Activated CD8-positive, alpha-beta memory T cell treated with anti-CD3 and anti-CD28 coated beads, Interleukin-2, amount 10 ng/mL, durations not matched to agents 7 days and 5 days (primary cell): Measurements from ENCODE around the gene TMPRSS11D. TPM values are rescaled to one million over a fixed set of nuclear protein-coding genes. Genes with fewer than 3 reads are reported as not detected.

Experiments used
- ATAC-seq: fragments of 150-1000 bp; cut with Tn5 transposase; one replicate; pipeline ENCODE4 v1.10.0; 2021; ENCODE audit warnings: moderate library complexity
- CTCF ChIA-PET: fragments of 350-600 bp; sonication (Branson Sonifier 250); formaldehyde crosslinking; loops from one replicate; lab custom pipeline; 2021; ENCODE audit warnings: antibody characterized with exemption; lab: Charles Lee
- DNase-seq: peaks from one replicate; pipeline ENCODE4 v3.0.0-alpha.2; 2020
- H3K27ac Mint-ChIP-seq: one replicate; pipeline ENCODE4 v1.8.0; 2021; ENCODE audit warnings: mild to moderate bottlenecking, mixed read lengths
- H3K27me3 Mint-ChIP-seq: one replicate; pipeline ENCODE4 v1.8.0; 2021; ENCODE audit warnings: mixed read lengths
- H3K36me3 Mint-ChIP-seq: one replicate; pipeline ENCODE4 v1.8.0; 2021; ENCODE audit warnings: mild to moderate bottlenecking, mixed read lengths
- H3K4me1 Mint-ChIP-seq: one replicate; pipeline ENCODE4 v1.8.0; 2021; ENCODE audit warnings: mixed read lengths
- H3K4me3 Mint-ChIP-seq: one replicate; pipeline ENCODE4 v1.8.0; 2021; ENCODE audit warnings: mild to moderate bottlenecking, moderate library complexity, mixed read lengths
- H3K9me3 Mint-ChIP-seq: one replicate; pipeline ENCODE4 v1.8.0; 2022; ENCODE audit warnings: low read depth, mixed read lengths
- total RNA-seq, 2 experiments: library from RNA; stranded (reverse); gene quantifications; one replicate each; pipeline ENCODE4 v1.2.3, GENCODE V29; 2021

Gene TMPRSS11D
- total RNA-seq, 2 experiments from 2014 or later = not detected

DNA sequence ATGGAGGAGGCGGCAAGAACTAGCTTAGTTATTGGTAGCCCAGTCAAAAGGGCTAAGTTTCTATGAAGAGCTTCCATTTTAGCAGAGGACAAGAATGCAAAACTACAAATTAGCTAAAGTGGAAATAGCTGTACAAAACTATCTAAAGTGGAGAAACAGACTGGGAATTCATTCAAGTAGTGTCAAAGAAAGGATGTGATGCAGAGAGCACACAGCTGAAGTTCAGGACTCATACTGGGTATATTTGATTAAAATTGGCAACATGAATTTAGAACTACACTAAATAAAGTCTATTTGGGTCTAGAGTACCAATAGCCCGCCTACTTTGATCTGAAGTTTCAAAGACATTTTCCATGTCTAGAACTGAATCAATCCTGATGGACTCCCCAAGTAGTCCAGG, 96.5 kb downstream of the TMPRSS11D start:
- Mint-ChIP-seq H3K36me3 (no peaks in the 10 kb centered on the region), H3K4me1 (no peaks in the 10 kb centered on the region), H3K27me3 (no peaks in the 10 kb centered on the region), H3K9me3 (no peaks in the 10 kb centered on the region), H3K27ac (no peak overlapping the region), H3K4me3 (no peak overlapping the region)
- DNase-seq (no peak), ATAC-seq (no peak)
- CTCF ChIA-PET = no interaction called here

DNA sequence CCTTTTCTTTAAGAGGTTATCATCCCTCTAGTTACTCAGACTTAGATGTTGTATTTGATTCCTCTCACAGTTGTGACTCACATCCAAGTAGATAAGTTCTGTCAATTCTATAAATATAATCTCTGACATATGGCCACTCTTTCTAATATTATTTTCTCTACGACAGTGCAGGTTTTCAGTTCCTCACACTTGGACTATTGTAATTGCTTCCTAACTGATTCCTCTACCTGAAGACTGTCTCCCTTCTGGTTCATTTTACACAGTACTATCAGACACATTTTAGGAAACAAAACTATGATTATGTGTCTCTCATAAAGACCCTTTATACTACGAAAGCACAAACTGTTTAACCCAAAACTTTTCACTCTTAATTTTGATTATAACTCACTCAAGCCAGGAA, 98.3 kb downstream of the TMPRSS11D start:
- DNase-seq = no peak
- ATAC-seq = no peak
- Mint-ChIP-seq H3K4me1 (no peaks in the 10 kb centered on the region), H3K9me3 (no peaks in the 10 kb centered on the region), H3K36me3 (no peaks in the 10 kb centered on the region), H3K27ac (no peak overlapping the region), H3K27me3 (no peaks in the 10 kb centered on the region), H3K4me3 (no peak overlapping the region)
- CTCF ChIA-PET = no interaction called here

DNA sequence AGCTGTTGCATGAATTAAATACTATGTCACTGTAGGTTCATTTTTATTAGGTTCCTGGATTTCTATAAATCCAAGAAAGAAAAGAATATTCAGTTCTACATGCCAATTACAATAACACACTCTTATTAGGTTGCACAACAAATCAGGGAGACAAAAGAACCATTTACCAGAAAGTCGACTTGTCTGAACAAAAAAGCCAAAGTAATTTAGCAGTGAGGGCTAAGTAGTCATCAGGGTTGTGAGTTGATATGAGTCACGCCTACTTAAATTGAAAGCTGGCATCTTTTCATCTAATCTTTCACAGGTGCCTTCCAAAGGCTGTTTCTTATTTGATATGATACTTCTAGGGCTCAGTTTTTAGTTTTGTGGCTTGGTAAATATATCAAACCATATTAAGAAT, 104.2 kb downstream of the TMPRSS11D start:
- peaks cover 8% of the 10 kb centered on the region for H3K4me1 Mint-ChIP-seq
- no peaks in the 10 kb centered on the region for H3K36me3 Mint-ChIP-seq
- CTCF ChIA-PET = no interaction called here
- DNase-seq (no peak), ATAC-seq (no peak)
- H3K27me3 Mint-ChIP-seq = no peaks in the 10 kb centered on the region
- no peak overlapping the region for H3K4me3 Mint-ChIP-seq
- H3K27ac Mint-ChIP-seq = no peak overlapping the region
- no peaks in the 10 kb centered on the region for H3K9me3 Mint-ChIP-seq

GRCh38 chr4:67776746-67777145, 107.1 kb downstream of the TMPRSS11D start:
- CTCF ChIA-PET = interaction anchor here (1.6 kb wide), 1 partner anchor 30 kb away, joined by 3 read pairs; no protein-coding TSS in a partner anchor
- Mint-ChIP-seq H3K27ac (no peak overlapping the region), H3K4me1 (peaks cover 8% of the 10 kb centered on the region), H3K27me3 (no peaks in the 10 kb centered on the region), H3K36me3 (no peaks in the 10 kb centered on the region), H3K9me3 (no peaks in the 10 kb centered on the region), H3K4me3 (no peak overlapping the region)
- no peak for ATAC-seq
- no peak for DNase-seq

Other genes with a start within 250 kb of the TMPRSS11D start
- gene UBA6, start 182.8 kb downstream of the TMPRSS11D start, total RNA-seq = 10 to 100 TPM; 88.2 to 91.2 TPM
- not detected for gene GNRHR, start 129.6 kb downstream of the TMPRSS11D start, total RNA-seq
- not detected for gene TMPRSS11A, start 79.5 kb upstream of the TMPRSS11D start, total RNA-seq
- gene TMPRSS11F, start 245.9 kb upstream of the TMPRSS11D start, total RNA-seq = not detected